ENCODE results near the gene YWHAQ.
"Not testable (repeated sequence)": the region's sequence is repeated elsewhere in the genome, so short reads cannot be mapped to it uniquely, and the experiment has no call there.

Gene YWHAQ

DNA sequence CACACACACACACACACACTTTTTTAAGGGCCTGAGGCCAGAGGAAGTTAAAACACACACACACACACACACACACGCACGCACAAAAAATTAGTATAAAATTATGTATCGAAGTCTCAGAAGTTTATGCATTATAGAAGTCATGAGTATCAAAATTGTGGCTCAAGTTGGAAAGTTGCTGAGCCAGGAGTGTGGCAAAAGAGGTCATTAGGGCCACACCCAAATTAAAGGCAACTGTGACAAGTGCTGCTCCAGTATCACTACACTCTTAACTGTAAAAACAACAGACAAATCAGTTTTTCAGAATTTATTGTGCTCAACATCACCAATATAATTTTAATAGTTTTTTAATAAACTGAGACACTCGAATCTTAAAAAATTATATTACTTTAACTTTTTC, 36.9 kb downstream of the YWHAQ start:
- no peak for DNase-seq

DNA sequence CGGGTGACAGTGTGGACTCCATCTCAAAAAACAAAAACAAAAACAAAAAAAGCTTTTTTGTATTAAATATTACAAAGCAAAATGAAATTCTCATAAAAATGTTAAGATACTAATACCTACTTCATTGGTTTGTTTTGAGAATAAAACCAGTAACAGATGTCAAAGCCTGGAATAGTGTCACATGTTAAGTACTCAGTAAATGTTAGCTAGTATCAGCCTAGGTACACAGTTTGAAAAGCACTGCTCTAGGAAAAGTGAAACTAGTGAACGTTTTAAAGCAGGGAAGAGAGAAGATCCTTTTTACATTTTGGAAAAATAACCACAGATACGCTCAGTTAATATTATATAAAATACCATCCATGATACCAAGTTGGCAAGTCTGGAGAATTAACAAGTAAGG, 38.1 kb downstream of the YWHAQ start:
- DNase-seq: no peak

DNA sequence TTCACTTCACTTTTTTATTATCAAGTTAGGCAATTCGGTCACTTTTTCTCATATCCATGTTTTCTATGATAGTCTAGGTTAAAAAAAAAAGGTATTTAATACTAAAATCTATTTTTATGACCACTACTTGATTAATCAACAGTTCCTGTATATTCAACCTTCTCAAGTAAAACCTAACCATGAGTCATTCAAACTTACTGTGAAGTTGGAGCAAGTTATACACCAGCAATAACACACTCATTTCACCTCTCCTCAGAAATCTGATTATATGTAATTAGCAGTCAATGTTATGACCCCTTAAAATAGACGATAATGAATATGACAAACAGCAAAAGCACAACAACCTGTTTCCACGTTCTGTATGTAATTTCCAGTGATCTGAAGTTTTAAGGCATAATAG, 40.2 kb downstream of the YWHAQ start:
- DNase-seq: no peak

DNA sequence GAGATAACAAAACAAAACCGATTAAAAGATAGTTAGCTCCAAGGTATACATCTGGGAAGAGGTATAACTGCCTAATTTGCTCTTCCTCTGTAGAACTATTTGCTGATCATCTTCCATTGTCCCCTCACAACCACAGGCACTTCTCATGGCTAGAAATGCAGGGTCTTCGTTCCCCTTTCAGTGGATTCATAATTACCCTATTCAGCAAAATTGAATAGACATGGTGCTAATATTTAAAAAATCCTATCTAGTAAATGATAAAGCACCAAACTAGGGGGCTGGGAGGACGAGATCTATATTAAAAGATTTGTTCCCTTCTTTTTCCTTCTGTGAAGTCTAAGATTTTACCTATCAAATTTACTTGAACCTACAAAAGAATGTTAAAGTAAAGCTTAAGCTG, 44.3 kb downstream of the YWHAQ start:
- no peak for DNase-seq

DNA sequence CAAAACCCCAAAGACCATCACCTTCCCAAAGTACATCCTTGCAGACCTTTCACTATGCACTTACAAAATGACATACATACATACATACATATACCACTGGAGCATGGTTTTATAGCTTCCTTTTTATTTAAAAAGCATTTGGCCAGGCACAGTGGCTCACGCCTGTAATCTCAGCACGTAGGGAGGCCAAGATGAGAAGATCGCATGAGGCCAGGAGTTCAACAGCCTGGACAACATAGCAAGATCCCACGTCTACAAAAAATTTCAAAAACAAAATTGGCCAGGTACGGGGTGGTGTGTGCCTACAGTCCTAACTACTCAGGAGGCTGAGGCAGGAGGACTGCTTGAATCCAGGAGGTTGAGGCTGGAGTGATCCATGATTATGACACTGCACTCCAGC, 45.3 kb downstream of the YWHAQ start:
- no peak for DNase-seq

DNA sequence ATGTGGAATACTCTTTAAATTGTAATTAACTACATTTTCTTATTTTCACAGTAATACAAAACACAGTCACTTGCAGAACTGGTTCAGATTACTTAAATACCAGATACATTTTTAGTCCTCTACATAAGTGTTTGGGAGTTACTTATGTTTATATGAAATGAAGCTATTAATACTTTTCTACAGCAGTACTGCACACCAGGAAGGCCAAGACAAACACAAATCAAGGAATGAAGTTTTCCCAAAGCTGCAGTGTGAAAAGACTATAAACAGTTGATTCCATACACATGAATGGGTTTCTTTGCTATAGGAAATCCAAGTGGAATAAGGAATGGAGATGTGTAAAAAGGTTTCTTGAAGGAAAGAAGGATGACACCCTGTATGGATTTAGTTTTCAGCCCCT, 45.9 kb downstream of the YWHAQ start:
- not testable (repeated sequence) for DNase-seq

DNA sequence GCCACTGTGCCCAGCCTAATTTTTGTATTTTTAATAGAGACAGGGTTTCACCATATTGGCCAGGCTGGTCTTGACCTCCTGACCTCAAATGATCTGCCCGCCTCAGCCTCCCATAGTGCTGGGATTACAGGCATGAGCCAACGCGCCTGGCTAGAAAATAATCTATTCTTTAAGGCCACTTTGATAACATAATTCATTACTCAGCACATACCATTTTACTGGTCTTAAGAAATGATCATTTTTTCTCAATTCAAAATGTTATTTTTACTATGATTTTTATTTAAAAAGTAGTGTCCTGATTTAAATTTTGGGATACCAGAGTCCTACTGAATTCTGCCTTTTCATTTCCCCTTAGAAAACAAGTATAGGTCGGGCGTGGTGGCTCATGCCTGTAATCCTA, 48.2 kb downstream of the YWHAQ start:
- DNase-seq: no peak

DNA sequence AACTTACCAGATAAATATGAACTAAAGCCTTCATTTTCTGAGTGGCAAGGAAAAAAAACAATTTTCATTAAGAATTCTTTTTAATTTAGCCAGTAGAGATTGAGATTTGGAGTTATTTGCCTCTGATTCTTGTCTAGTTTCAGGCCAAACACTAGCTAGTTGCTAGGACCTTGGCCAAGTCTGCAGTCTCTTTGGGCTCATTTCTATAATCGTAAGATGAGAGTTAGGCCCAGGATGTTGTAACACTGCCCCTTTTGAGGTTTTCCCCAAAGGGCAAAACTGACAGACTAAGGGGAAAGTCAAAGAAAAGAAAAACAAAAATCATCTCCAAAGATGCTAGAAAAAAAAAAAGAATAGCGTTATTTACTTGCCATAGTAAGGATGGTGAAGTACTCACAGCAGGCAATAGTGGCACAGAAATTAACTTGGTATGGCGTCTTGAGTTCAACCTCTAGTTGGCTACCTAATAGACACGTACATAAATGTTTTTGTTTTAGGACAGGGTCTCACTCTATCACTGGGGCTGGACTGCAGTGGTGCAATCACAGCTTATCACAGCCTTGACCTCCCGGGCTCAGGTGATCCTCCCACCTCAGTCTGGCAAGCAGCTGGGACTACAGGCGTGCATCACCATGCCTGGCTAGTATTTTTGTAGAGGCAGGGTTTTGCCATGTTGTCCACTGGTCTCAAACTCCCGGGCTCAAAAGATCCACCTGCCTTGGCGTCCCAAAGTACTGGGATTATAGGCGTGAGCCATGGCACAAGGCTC, 52.1 kb downstream of the YWHAQ start:
- DNase-seq: no peak

DNA sequence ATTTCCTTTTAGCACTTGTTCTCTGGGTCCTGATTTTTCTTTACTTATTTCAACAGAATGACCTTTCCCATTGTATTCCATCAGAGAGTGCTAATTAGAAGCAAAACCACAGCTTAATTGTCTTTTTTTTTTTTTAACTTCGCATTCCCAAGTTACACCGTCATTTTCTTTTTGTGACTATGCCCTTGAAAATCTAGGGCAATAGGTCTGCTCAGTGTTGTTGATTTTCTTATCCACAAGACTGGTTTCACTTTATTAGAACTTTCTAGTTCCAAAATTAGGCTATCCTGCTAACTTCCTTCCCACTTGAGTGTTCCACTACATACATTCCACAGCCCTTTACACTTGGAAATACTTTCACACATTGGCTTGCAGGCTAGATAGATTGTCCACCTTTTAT, 56.5 kb downstream of the YWHAQ start:
- DNase-seq: no peak

DNA sequence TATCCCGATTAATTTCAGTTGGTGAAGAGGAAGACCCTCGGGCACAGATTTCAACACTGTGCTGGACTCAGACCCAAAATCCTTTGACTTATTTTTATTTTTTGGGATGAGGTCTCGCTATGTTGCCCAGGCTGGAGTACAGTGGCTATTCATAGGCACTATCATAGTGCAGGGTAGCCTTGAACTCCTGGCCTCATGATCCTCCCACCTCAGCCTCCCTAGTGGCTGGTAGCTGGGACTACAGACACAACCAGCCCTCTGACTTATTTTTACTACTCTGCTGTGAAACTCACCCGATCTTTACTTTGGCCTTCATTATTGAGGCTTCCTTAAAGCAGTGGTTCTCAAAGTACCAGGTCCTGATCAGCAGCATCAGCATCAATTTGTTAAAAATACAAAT, 57.0 kb downstream of the YWHAQ start:
- DNase-seq: no peak

DNA sequence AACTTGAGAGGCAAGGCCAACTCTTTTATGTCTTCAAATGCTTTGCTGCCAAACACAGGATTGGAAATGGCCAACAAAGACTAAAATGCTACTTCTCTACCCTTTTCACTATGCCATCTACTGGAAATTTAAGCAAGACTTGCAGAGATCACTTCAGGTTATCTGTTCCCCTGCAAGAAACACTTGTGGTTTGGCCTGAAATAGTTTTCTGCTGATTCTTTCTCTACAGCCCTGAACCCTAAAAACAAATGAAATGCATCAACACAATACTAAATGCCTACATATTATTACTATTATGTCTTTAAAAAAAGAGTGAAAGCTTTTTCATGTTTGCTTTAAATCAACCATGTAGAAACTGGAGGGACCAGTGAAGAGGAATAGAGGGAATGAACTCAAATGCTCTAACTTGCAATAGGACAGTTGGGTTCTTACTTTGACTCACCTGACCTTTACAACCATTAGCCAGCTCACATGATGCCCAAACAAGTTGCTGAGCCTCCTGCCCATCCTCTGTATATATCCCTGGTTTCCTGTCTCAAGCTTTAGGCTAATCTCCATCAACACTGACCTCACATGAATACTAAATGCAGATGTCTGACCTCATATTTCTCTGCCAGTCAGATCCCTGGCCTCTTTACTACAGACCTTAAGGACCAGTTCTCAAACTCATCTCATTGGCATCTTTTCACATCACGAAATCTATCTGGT, 57.6 kb downstream of the YWHAQ start:
- peak in 1 of 2 experiments; percentile 10 for DNase-seq

DNA sequence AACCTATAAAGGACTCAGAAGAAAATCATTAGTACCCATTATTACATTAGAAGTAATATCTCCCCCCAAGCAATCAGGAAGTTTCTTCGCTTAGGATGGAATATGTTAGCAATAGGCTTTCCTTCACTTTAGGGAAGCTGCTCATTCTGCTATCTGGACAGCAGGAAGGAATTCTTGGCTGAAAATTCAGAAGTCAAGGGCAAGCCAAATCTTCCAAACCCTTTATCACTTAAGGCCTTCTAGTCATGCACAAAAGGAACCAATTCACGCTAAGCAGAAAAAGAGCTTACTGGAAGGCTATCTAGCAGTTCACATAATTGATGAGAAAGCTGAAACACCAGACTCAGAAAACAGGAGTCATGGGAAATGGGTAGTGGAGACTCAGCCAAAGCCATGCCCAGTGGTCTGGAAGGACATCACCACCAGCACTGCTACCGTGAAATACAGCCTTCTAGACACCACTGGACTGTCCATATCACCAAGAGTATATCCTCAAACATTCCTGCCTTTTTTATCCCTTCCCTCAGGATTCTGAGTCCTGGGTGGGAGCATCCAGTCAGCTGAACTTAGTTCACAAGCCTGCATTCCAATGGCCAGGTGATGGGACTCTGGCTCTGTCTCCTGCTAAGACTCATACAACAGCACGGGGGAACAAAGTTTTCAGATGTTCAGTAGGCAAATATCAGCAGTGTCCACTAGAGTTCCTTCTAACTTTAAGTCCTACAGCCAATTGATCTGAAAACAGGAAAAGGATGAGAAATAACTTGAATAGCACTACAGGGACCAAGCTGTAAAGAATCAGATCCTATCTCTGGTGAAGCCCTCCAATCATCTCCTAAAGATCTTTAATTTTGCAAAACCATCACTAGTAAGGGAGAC, 60.4 kb downstream of the YWHAQ start:
- peak in 1 of 2 experiments; percentile 42 for DNase-seq

DNA sequence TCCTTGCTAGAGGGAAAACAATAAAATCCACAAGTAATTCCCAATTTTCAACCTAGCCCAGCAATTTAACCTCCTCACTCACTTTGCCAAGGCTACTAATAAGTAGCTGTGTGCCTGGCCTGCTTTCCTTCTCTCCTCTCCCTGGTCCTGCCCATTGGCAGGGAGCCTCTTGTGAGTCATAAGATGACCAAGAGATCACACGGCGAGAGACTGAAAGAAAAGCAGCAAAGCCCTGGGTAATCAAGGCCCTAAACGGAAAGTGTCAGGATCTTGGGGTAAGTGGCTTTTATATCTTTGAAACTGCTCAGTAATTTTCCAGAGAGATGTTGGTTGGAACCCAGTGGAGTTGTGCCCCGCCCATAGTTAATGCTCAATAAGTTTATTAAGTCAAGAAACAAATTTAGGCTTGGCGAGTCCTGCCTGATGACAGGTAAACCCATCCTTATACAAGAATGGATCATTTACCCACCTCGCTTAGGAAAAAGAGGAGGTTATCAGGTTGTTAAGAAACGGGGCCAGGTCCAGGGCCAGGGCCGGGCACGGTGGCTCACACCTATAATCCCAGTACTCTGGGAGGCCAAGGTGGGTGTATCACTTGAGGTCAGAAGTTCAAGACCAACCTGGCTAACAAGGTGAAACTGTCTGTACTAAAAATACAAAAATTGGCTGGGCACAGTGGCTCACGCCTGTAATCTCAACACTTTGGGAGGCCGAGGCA, 65.2 kb downstream of the YWHAQ start:
- peak; percentile 52 to 74 for DNase-seq

DNA sequence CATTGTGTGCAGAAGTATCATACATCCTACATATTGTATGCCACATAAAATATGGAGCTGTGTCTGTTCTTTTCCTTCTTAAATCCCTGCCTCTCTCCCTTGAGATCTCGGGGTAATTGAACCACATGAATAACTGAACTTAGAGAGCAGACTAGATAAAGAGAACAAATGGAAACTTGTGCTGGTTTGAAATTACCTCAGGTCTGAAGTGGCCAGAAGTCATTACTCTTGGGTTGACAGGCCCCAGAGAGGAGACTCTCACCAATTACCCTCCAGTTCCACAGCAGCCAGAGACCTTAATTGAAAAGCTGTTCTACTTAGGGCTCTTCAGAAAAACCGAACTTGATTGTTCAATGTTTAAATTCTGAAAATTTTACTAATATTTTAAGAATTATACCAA, 70.2 kb downstream of the YWHAQ start:
- DNase-seq: no peak

DNA sequence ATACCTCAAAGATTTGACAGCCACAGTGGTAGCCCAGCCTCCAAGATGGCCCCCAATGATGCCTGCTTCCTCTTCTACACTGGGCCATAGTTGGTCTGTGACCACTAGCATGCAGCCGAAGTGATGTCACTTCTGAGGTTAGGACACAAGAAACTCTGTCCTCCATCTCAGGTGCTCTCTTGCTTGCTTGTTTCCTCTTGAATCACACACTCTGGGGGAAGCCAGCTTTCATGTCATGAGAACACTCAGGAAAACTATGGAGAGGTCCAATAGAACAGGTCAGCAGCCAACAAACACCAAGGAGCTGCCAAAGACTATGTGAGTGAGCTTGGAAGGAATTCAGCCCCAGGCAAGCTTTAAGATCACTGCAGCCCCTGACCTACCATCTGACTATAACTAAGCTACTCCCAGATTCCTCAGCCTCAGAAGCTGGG, 71.8 kb downstream of the YWHAQ start:
- peak in 1 of 2 experiments; percentile 36 for DNase-seq

DNA sequence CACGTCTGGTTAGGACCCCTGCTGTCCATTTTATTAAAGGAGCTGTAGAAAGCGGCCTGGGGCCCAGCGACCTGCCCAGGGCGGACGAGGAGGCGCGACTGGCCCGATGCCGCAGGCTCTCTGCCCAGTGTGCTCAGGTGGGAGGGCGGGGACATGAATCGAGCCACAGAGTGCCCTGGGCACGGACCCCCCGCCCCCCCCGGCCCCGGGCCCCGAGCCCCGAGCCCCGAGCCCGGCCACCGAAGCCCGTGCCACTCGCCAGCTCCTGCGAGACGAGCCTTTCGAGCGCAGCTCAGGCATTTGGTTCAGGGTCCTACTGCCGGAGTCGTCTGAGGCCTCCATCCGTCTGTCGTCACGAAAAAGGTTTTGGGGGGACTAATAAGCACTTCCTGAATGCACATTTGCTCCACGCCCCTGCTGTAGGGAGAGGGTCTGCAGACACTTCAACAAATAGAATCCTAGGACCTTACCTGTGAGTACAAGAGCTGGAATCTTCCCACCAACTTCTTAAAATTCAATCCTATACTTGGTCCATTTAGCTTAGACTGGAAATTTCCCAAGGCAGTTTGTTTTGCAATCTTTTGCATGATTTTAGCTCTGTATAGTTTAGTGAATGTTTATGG, 74.6 kb downstream of the YWHAQ start:
- peak in 1 of 2 experiments; percentile 35 for DNase-seq

DNA sequence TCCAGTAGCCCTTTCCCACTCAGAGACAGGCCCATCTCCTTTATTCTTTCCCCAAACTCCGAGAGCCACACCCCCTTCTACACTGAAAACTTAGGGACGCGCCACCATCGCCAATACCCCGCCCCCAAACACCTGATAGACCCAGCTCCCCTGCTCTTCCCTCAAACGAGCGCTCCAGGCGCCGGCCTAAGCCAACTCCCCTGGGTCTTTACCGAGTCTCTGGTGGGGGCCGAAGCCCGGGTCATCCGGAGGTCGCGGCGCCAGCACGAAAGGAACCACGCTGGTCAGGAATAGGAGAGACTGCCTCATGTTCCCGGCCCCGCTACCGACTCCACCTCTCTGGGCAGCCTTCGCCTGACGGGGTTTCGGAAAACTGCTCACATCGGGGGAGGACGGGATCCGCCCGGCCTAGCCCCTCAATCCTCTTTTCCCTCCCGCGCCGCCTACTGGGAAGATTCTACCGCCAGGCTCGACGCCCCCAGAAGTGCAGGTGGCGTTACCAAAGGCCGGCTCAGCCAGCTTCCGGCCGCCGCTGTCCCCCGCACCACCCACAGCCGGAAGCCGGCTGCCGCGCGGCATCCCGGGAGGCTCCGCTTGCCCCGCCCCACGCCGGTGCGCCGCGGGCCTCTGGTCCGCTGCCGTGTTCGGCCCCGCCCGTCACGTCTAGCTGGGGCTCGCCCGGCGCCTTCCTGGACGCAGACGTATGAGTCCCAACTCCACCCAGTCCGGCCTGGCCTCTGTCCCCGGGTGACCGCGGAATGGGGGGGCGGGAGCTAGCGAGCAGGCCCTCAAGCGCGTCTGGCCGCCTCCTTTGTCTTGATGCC, 75.3 kb downstream of the YWHAQ start, which contains the start of gene ADAM17:
TSS of gene ADAM17 (minus strand) at position 534 of the 824 bp plus-strand sequence. CDS start at position 309, 225 bp downstream.
- DNase-seq: peak; percentile 93 to 94

DNA sequence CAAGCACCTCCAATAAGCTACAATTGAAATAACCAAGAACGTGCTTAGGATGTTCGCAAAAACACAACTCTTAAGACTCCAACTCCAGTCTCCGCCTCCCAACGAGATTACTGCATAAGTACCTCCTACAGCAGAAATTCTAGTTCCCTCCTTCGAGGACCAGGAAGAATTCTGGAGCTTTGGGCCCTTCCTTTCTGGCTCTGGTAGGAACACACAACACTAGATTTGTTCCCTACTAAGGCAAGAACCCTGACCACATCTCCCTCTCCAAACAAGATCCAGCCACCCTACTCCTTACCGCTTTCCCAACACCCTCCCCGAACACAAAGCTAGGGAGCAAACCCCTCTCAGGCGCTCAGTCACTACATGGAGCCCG, 75.9 kb downstream of the YWHAQ start:
- peak; percentile 58 to 81 for DNase-seq

DNA sequence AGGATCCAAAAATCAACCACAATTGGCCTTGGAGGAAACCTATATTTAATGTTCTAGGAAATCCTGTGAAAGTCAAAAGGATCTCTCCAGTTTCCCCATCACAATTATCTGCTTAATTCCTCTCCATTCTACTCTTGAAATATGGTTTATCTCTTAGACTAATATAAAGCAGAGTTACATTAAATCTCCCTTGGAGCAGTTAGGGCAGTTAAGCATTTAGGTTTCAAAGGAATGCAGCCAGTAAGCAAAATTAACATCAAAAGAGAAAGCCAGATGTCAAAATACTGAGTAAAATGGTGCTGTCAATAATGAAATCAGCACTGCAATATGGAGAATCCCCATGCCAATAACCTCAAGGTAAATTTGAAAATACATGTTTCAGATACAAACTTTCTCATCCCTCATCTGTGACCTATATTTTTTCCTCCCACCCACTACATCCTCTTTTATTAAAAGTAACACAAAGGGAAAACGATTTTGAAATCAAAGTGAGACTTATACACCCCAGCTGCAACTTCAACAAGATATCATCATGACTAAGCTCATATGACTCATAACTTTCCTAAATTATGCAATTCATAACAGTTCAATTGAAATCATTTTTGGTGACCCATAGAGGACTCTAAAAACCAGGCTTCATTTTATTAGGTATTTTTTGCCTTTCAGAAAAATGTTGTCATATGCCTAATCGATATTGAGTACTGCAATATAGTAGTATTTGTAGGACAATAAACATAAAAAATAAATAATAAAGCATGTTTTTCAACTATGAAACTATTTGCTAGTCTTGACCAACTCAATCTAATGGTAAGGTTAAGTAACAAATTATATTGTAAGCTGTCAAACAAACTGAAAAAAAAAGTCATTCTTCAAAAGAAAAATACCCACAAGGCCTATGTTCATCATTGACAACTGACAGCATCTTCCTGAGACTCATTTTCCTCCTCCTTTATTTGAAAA, 78.3 kb downstream of the YWHAQ start:
- DNase-seq: peak; percentile 28 to 82

DNA sequence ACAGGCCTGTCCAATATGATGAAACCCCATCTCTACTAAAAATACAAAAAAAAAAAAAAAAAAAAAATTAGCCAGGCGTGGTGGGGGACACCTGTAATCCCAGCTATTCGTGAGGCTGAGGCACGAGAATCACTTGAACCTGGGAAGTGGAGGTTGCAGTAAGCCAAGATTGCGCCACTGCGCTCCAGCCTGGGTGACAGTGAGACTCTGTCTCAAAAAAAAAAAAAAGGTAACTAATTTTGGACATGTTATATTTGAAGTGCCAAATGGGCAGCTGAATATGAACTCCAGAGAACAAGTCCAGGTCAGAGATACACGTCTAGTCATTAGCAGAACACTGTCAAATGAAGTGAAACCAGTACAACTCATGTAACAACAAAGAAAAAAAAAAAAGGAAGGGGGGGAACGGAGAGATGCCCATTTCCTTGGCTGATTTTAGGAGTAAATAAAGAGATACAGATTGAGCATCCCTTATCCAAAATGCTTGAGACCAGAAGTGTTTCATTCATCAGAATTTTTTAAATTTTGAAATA, 79.9 kb downstream of the YWHAQ start:
- not testable (repeated sequence) for DNase-seq

Measured in SW 1271 (cell line).